HepG2 (cell line): ENCODE data around the gene INSIG1. TPM values are rescaled to one million over a fixed set of nuclear protein-coding genes. Genes with fewer than 3 reads are reported as not detected.

ENCODE experiments used
- ATAC-seq: fragments of 200-7000 bp; cut with Tn5 transposase; 3 replicates; pipeline ENCODE4 v1.9.1; 2020; ENCODE audit warnings: mild to moderate bottlenecking, moderate library complexity
- BruUV-seq: library from RNA; stranded (reverse); fragments of 400-500 nt; replicated peaks from 2 replicates; lab custom pipeline; 2021; lab: Mats Ljungman, UMichigan
- CTCF ChIA-PET: fragments of 300-600 bp; formaldehyde crosslinking; extraction: SDS; loops from one replicate; lab custom pipeline; 2021; ENCODE audit warnings: low total read pairs, inconsistent platforms, low intra/inter-chr PET ratio; lab: Yijun Ruan, JAX
- POLR2A ChIA-PET: fragments of 350-600 bp; sonication (Branson Sonifier 250); formaldehyde crosslinking; loops from one replicate; lab custom pipeline; 2020; ENCODE audit warnings: antibody characterized with exemption, inconsistent platforms; lab: Yijun Ruan, JAX
- DNase-seq: peaks from one replicate; pipeline ENCODE4 v3.0.0-alpha.2; 2015; ENCODE audit warnings: low spot score
- FAIRE-seq: peaks from 3 replicates; lab custom pipeline; 2011; peaks lifted over from hg19 to GRCh38; lab: Jason Lieb, UNC
- H2AFZ ChIP-seq: one replicate; pipeline ENCODE4 v1.6.1; 2011; ENCODE audit warnings: low read length, inconsistent platforms
- H3K27ac ChIP-seq: fragments of 300-600 bp; 3 replicates; pipeline ENCODE4 v1.8.0; 2011; ENCODE audit warnings: mixed run types, mild to moderate bottlenecking, mixed read lengths, low read length, inconsistent platforms; ENCODE audit not compliant: insufficient read depth; ENCODE audit errors: extremely low read length
- H3K27me3 ChIP-seq, 2 experiments: fragments of 200-600 bp in 1 of 2; 2 replicates in 1 of 2; 3 replicates in 1 of 2; pipeline versions ENCODE4 v1.6.0 to v1.8.0; 2011; ENCODE audit warnings: low read length in 2 of 2, mild to moderate bottlenecking in 2 of 2, moderate library complexity in 2 of 2, inconsistent platforms in 1 of 2; ENCODE audit not compliant: insufficient read depth in 2 of 2, control insufficient read depth in 1 of 2
- H3K36me3 ChIP-seq, 2 experiments: fragments of 200-600 bp in 1 of 2; replicated peaks in 1 of 2; 2 replicates in 1 of 2; 3 replicates in 1 of 2; pipeline versions ENCODE4 v1.5.1 to v1.8.0; 2011; ENCODE audit warnings: low read length in 2 of 2, inconsistent platforms in 1 of 2; ENCODE audit not compliant: insufficient read depth in 2 of 2, control insufficient read depth in 1 of 2
- H3K4me1 ChIP-seq: 2 replicates; pipeline ENCODE4 v1.5.1; 2012; ENCODE audit warnings: low read length, inconsistent platforms; ENCODE audit not compliant: insufficient read depth
- H3K4me2 ChIP-seq: 2 replicates; pipeline ENCODE4 v1.6.0; 2011; ENCODE audit warnings: low read depth, low read length, inconsistent platforms
- H3K4me3 ChIP-seq, 3 experiments: fragments of 200-600 bp in 1 of 3; sonication (generic), shearing (Covaris generic) in 1 of 3; replicated peaks in 1 of 3; 2 replicates each; pipeline ENCODE4 v1.5.1; 2011 to 2016; ENCODE audit warnings: low read length in 3 of 3, inconsistent platforms in 2 of 3, low read depth in 2 of 3, mild to moderate bottlenecking in 2 of 3, control low read depth in 1 of 3, mixed read lengths in 1 of 3; ENCODE audit not compliant: insufficient read depth in 1 of 3
- H3K79me2 ChIP-seq: one replicate; pipeline ENCODE4 v1.6.1; 2011; ENCODE audit warnings: low read length, inconsistent platforms; ENCODE audit not compliant: insufficient read depth
- H3K9ac ChIP-seq: 2 replicates; pipeline ENCODE4 v1.6.0; 2011; ENCODE audit warnings: mild to moderate bottlenecking, low read depth, low read length, inconsistent platforms; ENCODE audit not compliant: insufficient read depth
- H3K9me3 ChIP-seq: 2 replicates; pipeline ENCODE4 v1.5.1; 2012; ENCODE audit warnings: mild to moderate bottlenecking, low read length
- H4K20me1 ChIP-seq: 2 replicates; pipeline ENCODE4 v1.6.0; 2011; ENCODE audit warnings: inconsistent platforms, mild to moderate bottlenecking, low read length, moderate library complexity; ENCODE audit not compliant: insufficient read depth
- ATF5 ChIP-seq: sonication (generic); formaldehyde crosslinking; IDR thresholded peaks from 2 replicates; pipeline ENCODE4 v1.4.0; 2020; ENCODE audit warnings: mild to moderate bottlenecking, low read depth, missing genetic modification reagents
- ATRX ChIP-seq: sonication (generic); formaldehyde crosslinking; IDR thresholded peaks from 2 replicates; pipeline ENCODE4 v1.4.0; 2020; ENCODE audit warnings: missing genetic modification reagents, borderline replicate concordance
- DBP ChIP-seq: sonication (generic); formaldehyde crosslinking; IDR thresholded peaks from 2 replicates; pipeline ENCODE4 v1.4.0; 2020; ENCODE audit warnings: missing genetic modification reagents; ENCODE audit errors: not compliant biosample characterization
- KDM3A ChIP-seq: IDR thresholded peaks from 2 replicates; pipeline ENCODE4 v1.6.1; 2018; ENCODE audit warnings: low read depth, missing compliant biosample characterization
- SALL2 ChIP-seq: sonication (generic); formaldehyde crosslinking; IDR thresholded peaks from 2 replicates; pipeline ENCODE4 v1.8.1; 2023; ENCODE audit warnings: mild to moderate bottlenecking, missing genetic modification reagents, inconsistent platforms
- SRSF4 ChIP-seq: fragments of 200-400 bp; formaldehyde crosslinking; IDR thresholded peaks from one replicate; pipeline ENCODE4 v1.6.1; 2018; ENCODE audit warnings: mild to moderate bottlenecking, low read depth, low read length, moderate library complexity; ENCODE audit not compliant: poor library complexity, severe bottlenecking
- TBP ChIP-seq: sonication (generic); formaldehyde crosslinking; IDR thresholded peaks from 2 replicates; pipeline ENCODE4 v1.5.0; 2020; ENCODE audit warnings: missing genetic modification reagents
- TRIM22 ChIP-seq: fragments of 450-650 bp; IDR thresholded peaks from 2 replicates; pipeline ENCODE4 v1.6.1; 2017
- ZNF17 ChIP-seq: sonication (generic); formaldehyde crosslinking; IDR thresholded peaks from 2 replicates; pipeline ENCODE4 v1.5.0; 2020; ENCODE audit warnings: mild to moderate bottlenecking, missing genetic modification reagents
- ZNF354B ChIP-seq: sonication (generic); formaldehyde crosslinking; IDR thresholded peaks from 2 replicates; pipeline ENCODE4 v1.8.0; 2022; ENCODE audit warnings: mild to moderate bottlenecking, missing genetic modification reagents
- ZNF616 ChIP-seq: sonication (generic); formaldehyde crosslinking; IDR thresholded peaks from 2 replicates; pipeline ENCODE4 v1.5.0; 2020; ENCODE audit warnings: low read depth, mild to moderate bottlenecking, missing genetic modification reagents
- ZNF652 ChIP-seq: IDR thresholded peaks from 2 replicates; pipeline ENCODE4 v1.6.1; 2016; ENCODE audit warnings: low read depth, borderline replicate concordance
- ZNF746 ChIP-seq: sonication (generic); formaldehyde crosslinking; IDR thresholded peaks from 2 replicates; pipeline ENCODE4 v1.8.0; 2022; ENCODE audit warnings: mild to moderate bottlenecking, missing genetic modification reagents
- WGBS: methylation state at CpG from one replicate; pipeline ENCODE4 v1.1.6; 2017; ENCODE audit warnings: low lambda C conversion rate; 5-methylcytosine and 5-hydroxymethylcytosine counted together
- in situ Hi-C: cut with HindIII; loops from 2 replicates; pipeline ENCODE4 v1.10.0; 2017; ENCODE audit warnings: low pct_unique_long_range_greater_than_20kb; ENCODE audit not compliant: extremely low pct_ligation_motif_present
- intact Hi-C: fragments of 100-400 bp; cut with micrococcal nuclease; formaldehyde crosslinking; loops from one replicate; pipeline ENCODE4 v1.10.0; 2022; ENCODE audit not compliant: unreplicated experiment
- polyA plus RNA-seq, 8 experiments: library from polyadenylated mRNA; depleted of rRNA in 3 of 8; stranded (reverse) in 7 of 8; unstranded in 1 of 8; fragments of >200 nt; fragmentation: Illumina TruSeq in 4 of 8; extraction: Trizol in 4 of 8; gene quantifications; 2 replicates each; pipeline versions ENCODE4 v1.2.1 to v1.2.3, GENCODE V29; 2011 to 2016; ENCODE audit warnings: low read depth in 4 of 8, missing spikeins in 1 of 8, mixed read lengths in 1 of 8; ENCODE audit not compliant: insufficient read depth in 1 of 8
- total RNA-seq, 5 experiments: library from RNA; depleted of rRNA; stranded (reverse); fragments of >200 nt; fragmentation: Illumina TruSeq; extraction: Trizol; gene quantifications; 2 replicates each; pipeline ENCODE4 v1.2.3, GENCODE V29; 2016; ENCODE audit warnings: low read depth in 1 of 5

The INSIG1 gene
- total and polyA plus RNA-seq, 2 of the 13 experiments (the other 11 are each of a cell fraction or from before 2014, with no cell fraction given) = 0.07 to 0.11 TPM

- TF ChIP-seq SRSF4 (no peak), DBP (CRISPR knock-in tag) (no peak)
Observed at GRCh38 chr7:155284496-155285274, 13.0 kb upstream of the INSIG1 start (continued).

GRCh38 chr7:155285423-155285822 is 12.3 kb upstream of the INSIG1 start:
- H4K20me1 ChIP-seq = no peaks in the 10 kb centered on the region
- CTCF ChIA-PET = no interaction called here
- POLR2A ChIA-PET = no interaction called here
- no peaks in the 10 kb centered on the region for H3K36me3 ChIP-seq
- no peak for ATAC-seq
- FAIRE-seq = no peak
- WGBS = 30% methylated on average over 7 of the region's 7 CpGs
- H2AFZ ChIP-seq = no peak overlapping the region
- no peaks in the 10 kb centered on the region for H3K4me1 ChIP-seq
- BruUV-seq = no TSS peak
- H3K4me3 ChIP-seq = no peak overlapping the region
- H3K4me2 ChIP-seq = no peak overlapping the region
- DNase-seq = no peak
- in situ Hi-C loops (no loop called here), intact Hi-C loops (no loop called here)
- no peaks in the 10 kb centered on the region for H3K79me2 ChIP-seq
- TF ChIP-seq ATRX = no peak
- no peaks in the 10 kb centered on the region for H3K9me3 ChIP-seq
- H3K27me3 ChIP-seq = peaks cover 6 to 53% of the 10 kb centered on the region in 2 experiments; a peak in 4 of 5 replicates
- H3K9ac ChIP-seq = no peak overlapping the region
- H3K27ac ChIP-seq = no peak overlapping the region

- Histone ChIP-seq H3K79me2 (no peaks in the 10 kb centered on the region), H3K4me2 (no peak overlapping the region), H3K36me3 (no peaks in the 10 kb centered on the region), H3K9ac (no peak overlapping the region), H3K4me3 (no peak overlapping the region), H2AFZ (no peak overlapping the region), H3K9me3 (no peaks in the 10 kb centered on the region), H3K27me3 (peaks cover 6 to 52% of the 10 kb centered on the region in 2 experiments; a peak in 4 of 5 replicates), H3K4me1 (no peaks in the 10 kb centered on the region), H4K20me1 (no peaks in the 10 kb centered on the region), H3K27ac (no peak overlapping the region)
- ChIA-PET POLR2A (no interaction called here), CTCF (no interaction called here)
- 41% methylated on average over 11 of the region's 11 CpGs for WGBS
- DNase-seq (no peak), ATAC-seq (no peak), FAIRE-seq (no peak)
- no TSS peak for BruUV-seq
- in situ Hi-C loops (no loop called here), intact Hi-C loops (no loop called here)
- TF ChIP-seq ZNF354B (CRISPR knock-in tag) (no peak), ZNF17 (CRISPR knock-in tag) (no peak), ZNF616 (CRISPR knock-in tag) (no peak), TRIM22 (no peak), SALL2 (CRISPR knock-in tag) (no peak), KDM3A (CRISPR knock-in tag) (no peak), ATF5 (CRISPR knock-in tag) (no peak), TBP (CRISPR knock-in tag) (no peak), ZNF746 (no peak), ZNF652 (CRISPR knock-in tag) (no peak)
Observed at GRCh38 chr7:155285833-155286232, 11.8 kb upstream of the INSIG1 start.
